ENCODE results near the gene TGFBI.

- TF ChIP-seq CTCF (IDR thresholded peaks at IDR 0.05; ENCODE audit: insufficient read depth, low read length, poor library complexity, severe bottlenecking) (no peak), EZH2phosphoT487 (conservative IDR thresholded peaks at IDR 0.05; ENCODE audit: low read length) (no peak)
These were observed 6.2 kb downstream of the TGFBI start for GRCh38 chr5:136034984-136035383.

Measured in SU-DHL-6 (cell line).